A549 (cell line): Measurements from ENCODE around the gene MINDY4. TPM values are rescaled to one million over a fixed set of nuclear protein-coding genes. Genes with fewer than 3 reads are reported as not detected.

Experiments
- ATAC-seq, 2 experiments: fragments of 200-7000 bp in 1 of 2; fragments of >200 bp in 1 of 2; cut with Nextera tagmentation in 1 of 2; cut with Tn5 transposase in 1 of 2; 3 replicates each; pipeline versions ENCODE4 v1.8.0 to v1.9.1; 2018 to 2020; ENCODE audit warnings: mild to moderate bottlenecking in 1 of 2, moderate library complexity in 1 of 2
- CTCF ChIA-PET: fragments of 300-600 bp; sonication (Branson Sonifier 250); formaldehyde crosslinking; extraction: SDS; loops from one replicate; lab custom pipeline; 2021; ENCODE audit warnings: antibody characterized with exemption, inconsistent platforms; lab: Yijun Ruan, JAX
- POLR2A ChIA-PET: fragments of 350-600 bp; formaldehyde crosslinking; extraction: SDS; loops from one replicate; lab custom pipeline; 2021; ENCODE audit warnings: antibody characterized with exemption, inconsistent platforms; lab: Yijun Ruan, JAX
- DNase-seq, 2 experiments: peaks; one replicate each; pipeline versions ENCODE4 v3.0.0 to v3.0.0-alpha.2; 2011 to 2016; ENCODE audit warnings: low read depth in 1 of 2, low spot score in 1 of 2
- FAIRE-seq: peaks from 2 replicates; lab custom pipeline; 2011; peaks lifted over from hg19 to GRCh38; lab: Jason Lieb, UNC
- H3K27ac ChIP-seq, 2 experiments: fragments of >200 bp; sonication (Bioruptor Twin); formaldehyde crosslinking; 3 replicates each; pipeline ENCODE4 v1.5.1; 2016 to 2017
- H3K4me1 ChIP-seq: fragments of >200 bp; sonication (Bioruptor Twin); formaldehyde crosslinking; 3 replicates; pipeline ENCODE4 v1.6.1; 2016
- H3K4me2 ChIP-seq: fragments of >200 bp; sonication (Bioruptor Twin); formaldehyde crosslinking; 3 replicates; pipeline ENCODE4 v1.6.1; 2016
- H3K4me3 ChIP-seq: fragments of >200 bp; sonication (Bioruptor Twin); formaldehyde crosslinking; 3 replicates; pipeline ENCODE4 v1.5.1; 2016
- H3K9me3 ChIP-seq: fragments of >200 bp; sonication (Bioruptor Twin); formaldehyde crosslinking; 3 replicates; pipeline ENCODE4 v1.6.1; 2016
- CBX8 ChIP-seq: fragments of 200-600 bp; sonication (generic); IDR thresholded peaks from 2 replicates; pipeline ENCODE4 v1.6.1; 2016
- CHD4 ChIP-seq: fragments of 200-600 bp; sonication (generic); IDR thresholded peaks from 2 replicates; pipeline ENCODE4 v1.6.1; 2016; ENCODE audit warnings: antibody characterized with exemption, mild to moderate bottlenecking, borderline replicate concordance
- EHF ChIP-seq: fragments of 250-450 bp; sonication (Bioruptor Pico); IDR thresholded peaks from 2 replicates; pipeline ENCODE4 v1.5.0; 2020; ENCODE audit warnings: mild to moderate bottlenecking
- ESRRA ChIP-seq: fragments of 150-350 bp; IDR thresholded peaks from 2 replicates; pipeline ENCODE4 v1.6.1; 2014; ENCODE audit warnings: mild to moderate bottlenecking, low read length, borderline replicate concordance
- FOSB ChIP-seq: fragments of 250-450 bp; sonication (Bioruptor Pico); IDR thresholded peaks from 2 replicates; pipeline ENCODE4 v1.5.0; 2020; ENCODE audit warnings: mild to moderate bottlenecking, moderate library complexity
- FOSL2 ChIP-seq, 2 experiments: fragments of 450-650 bp in 1 of 2; fragments of >200 bp in 1 of 2; sonication (Bioruptor Twin) in 1 of 2; formaldehyde crosslinking; IDR thresholded peaks; 2 replicates each; pipeline versions ENCODE4 v1.5.0 to v1.6.1; 2016 to 2020; ENCODE audit warnings: mild to moderate bottlenecking in 1 of 2, moderate library complexity in 1 of 2
- FOXS1 ChIP-seq: fragments of 250-450 bp; sonication (Bioruptor Pico); IDR thresholded peaks from 2 replicates; pipeline ENCODE4 v1.5.0; 2020; ENCODE audit warnings: mild to moderate bottlenecking, moderate library complexity
- HOXA7 ChIP-seq: fragments of 250-450 bp; sonication (Bioruptor Pico); IDR thresholded peaks from 2 replicates; pipeline ENCODE4 v1.5.0; 2020; ENCODE audit warnings: mild to moderate bottlenecking, moderate library complexity
- JUN ChIP-seq, 2 experiments: fragments of >200 bp; sonication (Bioruptor Twin); formaldehyde crosslinking; IDR thresholded peaks; 2 replicates in 1 of 2; 3 replicates in 1 of 2; pipeline ENCODE4 v1.6.1; 2016 to 2017
- JUNB ChIP-seq: fragments of >200 bp; sonication (Bioruptor Twin); formaldehyde crosslinking; IDR thresholded peaks from 2 replicates; pipeline ENCODE4 v1.6.1; 2016
- KDM5A ChIP-seq: fragments of 200-600 bp; sonication (generic); IDR thresholded peaks from 2 replicates; pipeline ENCODE4 v1.6.1; 2016; ENCODE audit warnings: antibody characterized with exemption, mild to moderate bottlenecking
- NFE2L2 ChIP-seq: fragments of 150-350 bp; conservative IDR thresholded peaks from 2 replicates; pipeline ENCODE4 v1.6.1; 2014; ENCODE audit warnings: low read length
- NPAS2 ChIP-seq: fragments of 250-450 bp; sonication (Bioruptor Pico); IDR thresholded peaks from 2 replicates; pipeline ENCODE4 v1.8.0; 2022; ENCODE audit warnings: mild to moderate bottlenecking, moderate library complexity, borderline replicate concordance
- SMC3 ChIP-seq: fragments of >200 bp; sonication (Bioruptor Twin); formaldehyde crosslinking; IDR thresholded peaks from 3 replicates; pipeline ENCODE4 v1.6.1; 2018; ENCODE audit warnings: inconsistent platforms
- TFCP2L1 ChIP-seq: fragments of 250-450 bp; sonication (Bioruptor Pico); IDR thresholded peaks from 2 replicates; pipeline ENCODE4 v1.5.0; 2021; ENCODE audit warnings: mild to moderate bottlenecking
- TP53 ChIP-seq: fragments of 250-450 bp; sonication (Bioruptor Pico); IDR thresholded peaks from 2 replicates; pipeline ENCODE4 v1.5.0; 2021; ENCODE audit warnings: mild to moderate bottlenecking, moderate library complexity
- WGBS: methylation state at CpG from one replicate; pipeline ENCODE4 v1.1.6; 2017; ENCODE audit errors: missing lambda C conversion rate; 5-methylcytosine and 5-hydroxymethylcytosine counted together
- polyA plus RNA-seq, 4 experiments: library from polyadenylated mRNA; depleted of rRNA in 3 of 4; stranded (reverse); fragments of >200 nt; fragmentation: RNase III in 1 of 4; extraction: RNeasy Plus Mini Kit Qiagen cat#74134 plus additional on column Dnase treatment in 1 of 4; gene quantifications; 2 replicates in 3 of 4; 3 replicates in 1 of 4; pipeline ENCODE4 v1.2.3, GENCODE V29; 2011 to 2017
- TF ChIP-seq, protein P1 (sequence below): fragments of 250-450 bp; sonication (Bioruptor Pico); IDR thresholded peaks from 2 replicates; pipeline ENCODE4 v1.5.0; 2020; ENCODE audit warnings: low read depth, mild to moderate bottlenecking, moderate library complexity
- TF ChIP-seq, protein P2 (sequence below): fragments of 450-650 bp; IDR thresholded peaks from 2 replicates; pipeline ENCODE4 v1.6.1; 2014; ENCODE audit warnings: antibody characterized with exemption
- TF ChIP-seq, protein P3 (sequence below): IDR thresholded peaks from 2 replicates; pipeline ENCODE4 v1.6.1; 2012; ENCODE audit warnings: low read depth, borderline replicate concordance
- TF ChIP-seq, protein P4 (sequence below): fragments of >200 bp; sonication (Bioruptor Twin); formaldehyde crosslinking; IDR thresholded peaks from 3 replicates; pipeline ENCODE4 v1.6.1; 2016
- TF ChIP-seq, protein P5 (sequence below): fragments of >200 bp; sonication (Bioruptor Twin); formaldehyde crosslinking; IDR thresholded peaks from 3 replicates; pipeline ENCODE4 v1.5.1; 2016

Gene MINDY4
- polyA plus RNA-seq, 2 of the 4 experiments (the other 2 are of a cell fraction) = 1.8 to 3.6 TPM

DNA sequence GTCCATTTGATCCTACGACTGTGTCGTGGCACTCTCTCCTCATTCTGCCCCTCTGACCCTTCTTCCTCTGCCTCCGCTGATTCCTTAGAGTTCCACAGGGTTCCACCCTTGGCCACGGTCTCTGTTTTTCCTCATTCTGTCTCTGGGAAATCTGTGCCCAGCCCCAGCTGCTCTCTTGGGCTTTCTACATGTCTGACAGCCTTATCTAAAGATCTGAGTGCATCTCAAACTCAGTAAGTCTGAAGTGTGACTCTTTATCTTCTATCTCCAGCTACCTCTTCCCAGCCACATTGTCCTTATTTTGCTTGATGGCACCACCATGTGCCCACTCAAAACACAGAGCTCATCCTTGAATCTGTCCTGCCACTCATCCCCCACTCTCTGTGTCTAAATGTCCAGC lies 78.3 kb downstream of the MINDY4 start:
- Histone ChIP-seq H3K9me3 (no peaks in the 10 kb centered on the region), H3K4me3 (no peak overlapping the region), H3K27ac (no peak overlapping the region), H3K4me1 (peaks cover 5% of the 10 kb centered on the region; the same call in 1 of the 3 replicates), H3K4me2 (no peak overlapping the region)
- TF ChIP-seq HOXA7 (CRISPR knock-in tag) (no peak), CBX8 (no peak), TFCP2L1 (CRISPR knock-in tag) (no peak), EHF (CRISPR knock-in tag) (no peak), FOSL2 (IDR thresholded peaks at IDR 0.05) (no peak), FOSL2 (CRISPR knock-in tag; IDR thresholded peaks at IDR 0.05) (no peak)
- no peak for ATAC-seq
- DNase-seq = no peak
- WGBS = 69% methylated on average over 4 of the region's 4 CpGs
- ChIA-PET CTCF (interaction anchor here (0.7 to 1.5 kb wide), 3 partner anchors 9 to 89 kb away, joined by 3 read pairs; no protein-coding TSS in a partner anchor), POLR2A (no interaction called here)
- FAIRE-seq = no peak

DNA sequence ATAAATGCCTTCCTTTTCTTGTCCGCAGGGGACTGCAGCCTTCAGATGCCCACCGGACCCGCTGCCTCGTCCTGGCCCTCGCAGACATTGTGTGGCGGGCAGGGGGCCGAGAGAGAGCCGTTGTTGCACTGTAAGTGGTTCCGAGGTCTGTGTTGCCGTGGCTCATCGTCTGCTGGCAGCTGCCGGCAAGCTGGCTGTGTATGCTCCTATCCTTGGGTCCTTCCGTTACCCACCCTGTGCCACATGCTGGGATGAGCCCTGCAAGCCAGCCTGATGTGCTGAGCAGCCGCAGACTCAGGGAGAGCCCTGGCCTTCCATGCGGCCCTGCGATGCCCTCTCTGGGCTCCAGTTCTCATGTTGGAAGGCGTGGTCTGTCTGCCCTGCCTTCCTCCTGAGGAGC lies 79.2 kb downstream of the MINDY4 start:
- H3K4me3 ChIP-seq = no peak overlapping the region
- H3K9me3 ChIP-seq = no peaks in the 10 kb centered on the region
- no peak overlapping the region for H3K4me2 ChIP-seq
- no peak for ATAC-seq
- H3K27ac ChIP-seq = no peak overlapping the region
- DNase-seq = no peak
- no peak for TF ChIP-seq KDM5A
- no peak for TF ChIP-seq NPAS2 (CRISPR knock-in tag)
- TF ChIP-seq, protein P1, sequence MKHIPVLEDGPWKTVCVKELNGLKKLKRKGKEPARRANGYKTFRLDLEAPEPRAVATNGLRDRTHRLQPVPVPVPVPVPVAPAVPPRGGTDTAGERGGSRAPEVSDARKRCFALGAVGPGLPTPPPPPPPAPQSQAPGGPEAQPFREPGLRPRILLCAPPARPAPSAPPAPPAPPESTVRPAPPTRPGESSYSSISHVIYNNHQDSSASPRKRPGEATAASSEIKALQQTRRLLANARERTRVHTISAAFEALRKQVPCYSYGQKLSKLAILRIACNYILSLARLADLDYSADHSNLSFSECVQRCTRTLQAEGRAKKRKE (CRISPR knock-in tag) = no peak
- no peak for TF ChIP-seq JUN (IDR thresholded peaks at IDR 0.05)
- TF ChIP-seq TP53 (CRISPR knock-in tag) = no peak
- no peak for TF ChIP-seq JUNB
- TF ChIP-seq NFE2L2 = no peak
- TF ChIP-seq FOXS1 = no peak
- TF ChIP-seq, protein P2, sequence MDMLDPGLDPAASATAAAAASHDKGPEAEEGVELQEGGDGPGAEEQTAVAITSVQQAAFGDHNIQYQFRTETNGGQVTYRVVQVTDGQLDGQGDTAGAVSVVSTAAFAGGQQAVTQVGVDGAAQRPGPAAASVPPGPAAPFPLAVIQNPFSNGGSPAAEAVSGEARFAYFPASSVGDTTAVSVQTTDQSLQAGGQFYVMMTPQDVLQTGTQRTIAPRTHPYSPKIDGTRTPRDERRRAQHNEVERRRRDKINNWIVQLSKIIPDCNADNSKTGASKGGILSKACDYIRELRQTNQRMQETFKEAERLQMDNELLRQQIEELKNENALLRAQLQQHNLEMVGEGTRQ = no peak
- no peak for TF ChIP-seq CHD4
- TF ChIP-seq ESRRA = no peak
- no peak for TF ChIP-seq FOSL2 (IDR thresholded peaks at IDR 0.05)
- no peak for TF ChIP-seq FOSL2 (CRISPR knock-in tag; IDR thresholded peaks at IDR 0.05)
- TF ChIP-seq, protein P3, sequence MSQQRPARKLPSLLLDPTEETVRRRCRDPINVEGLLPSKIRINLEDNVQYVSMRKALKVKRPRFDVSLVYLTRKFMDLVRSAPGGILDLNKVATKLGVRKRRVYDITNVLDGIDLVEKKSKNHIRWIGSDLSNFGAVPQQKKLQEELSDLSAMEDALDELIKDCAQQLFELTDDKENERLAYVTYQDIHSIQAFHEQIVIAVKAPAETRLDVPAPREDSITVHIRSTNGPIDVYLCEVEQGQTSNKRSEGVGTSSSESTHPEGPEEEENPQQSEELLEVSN = no peak
- TF ChIP-seq FOSB = no peak
- no peak for TF ChIP-seq SMC3
- TF ChIP-seq, protein P4, sequence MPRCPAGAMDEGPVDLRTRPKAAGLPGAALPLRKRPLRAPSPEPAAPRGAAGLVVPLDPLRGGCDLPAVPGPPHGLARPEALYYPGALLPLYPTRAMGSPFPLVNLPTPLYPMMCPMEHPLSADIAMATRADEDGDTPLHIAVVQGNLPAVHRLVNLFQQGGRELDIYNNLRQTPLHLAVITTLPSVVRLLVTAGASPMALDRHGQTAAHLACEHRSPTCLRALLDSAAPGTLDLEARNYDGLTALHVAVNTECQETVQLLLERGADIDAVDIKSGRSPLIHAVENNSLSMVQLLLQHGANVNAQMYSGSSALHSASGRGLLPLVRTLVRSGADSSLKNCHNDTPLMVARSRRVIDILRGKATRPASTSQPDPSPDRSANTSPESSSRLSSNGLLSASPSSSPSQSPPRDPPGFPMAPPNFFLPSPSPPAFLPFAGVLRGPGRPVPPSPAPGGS = no peak
- TF ChIP-seq, protein P5, sequence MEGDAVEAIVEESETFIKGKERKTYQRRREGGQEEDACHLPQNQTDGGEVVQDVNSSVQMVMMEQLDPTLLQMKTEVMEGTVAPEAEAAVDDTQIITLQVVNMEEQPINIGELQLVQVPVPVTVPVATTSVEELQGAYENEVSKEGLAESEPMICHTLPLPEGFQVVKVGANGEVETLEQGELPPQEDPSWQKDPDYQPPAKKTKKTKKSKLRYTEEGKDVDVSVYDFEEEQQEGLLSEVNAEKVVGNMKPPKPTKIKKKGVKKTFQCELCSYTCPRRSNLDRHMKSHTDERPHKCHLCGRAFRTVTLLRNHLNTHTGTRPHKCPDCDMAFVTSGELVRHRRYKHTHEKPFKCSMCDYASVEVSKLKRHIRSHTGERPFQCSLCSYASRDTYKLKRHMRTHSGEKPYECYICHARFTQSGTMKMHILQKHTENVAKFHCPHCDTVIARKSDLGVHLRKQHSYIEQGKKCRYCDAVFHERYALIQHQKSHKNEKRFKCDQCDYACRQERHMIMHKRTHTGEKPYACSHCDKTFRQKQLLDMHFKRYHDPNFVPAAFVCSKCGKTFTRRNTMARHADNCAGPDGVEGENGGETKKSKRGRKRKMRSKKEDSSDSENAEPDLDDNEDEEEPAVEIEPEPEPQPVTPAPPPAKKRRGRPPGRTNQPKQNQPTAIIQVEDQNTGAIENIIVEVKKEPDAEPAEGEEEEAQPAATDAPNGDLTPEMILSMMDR = no peak
- TF ChIP-seq, all 56 proteins: peak for 0
- peaks cover 5% of the 10 kb centered on the region; the same call in 1 of the 3 replicates for H3K4me1 ChIP-seq
- FAIRE-seq = no peak
- CTCF ChIA-PET = no interaction called here
- POLR2A ChIA-PET = no interaction called here
- WGBS = 88% methylated on average over 13 of the region's 17 CpGs
